Endothelial cell of hepatic sinusoid (primary cell): ENCODE measurements around the gene SESN2.

Experiments used
- in situ Hi-C: cut with HindIII; loops from 2 replicates; pipeline ENCODE4 v1.10.0; 2017; ENCODE audit warnings: low sequenced_read_pairs

The SESN2 gene

GRCh38 chr1:28259252-28259933 lies at the start of gene SESN2:
SESN2 (plus strand) TSS chr1:28259518; CDS start chr1:28259848, 330 bp downstream.
- in situ Hi-C loops = no loop called here

DNA sequence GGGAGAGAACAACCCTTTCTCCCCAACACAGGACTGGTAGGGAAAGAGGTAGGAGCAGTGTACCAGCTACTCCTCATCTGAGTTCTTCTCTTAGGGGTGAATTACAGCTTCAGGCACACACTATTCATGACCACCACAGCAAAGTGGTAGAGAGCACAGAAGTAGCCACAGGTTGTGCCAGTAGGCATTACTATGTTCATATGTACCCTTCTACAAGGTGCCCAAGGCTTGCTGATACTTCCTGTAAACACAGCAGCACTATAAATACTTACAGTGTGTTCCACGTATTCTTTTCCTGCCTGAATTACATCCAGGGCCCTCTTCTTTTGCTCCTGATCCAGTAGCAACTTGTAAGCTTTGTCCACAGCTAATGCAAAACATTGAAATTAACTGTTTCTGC lies 49.6 kb upstream of the SESN2 start:
- in situ Hi-C loops = no loop called here

DNA sequence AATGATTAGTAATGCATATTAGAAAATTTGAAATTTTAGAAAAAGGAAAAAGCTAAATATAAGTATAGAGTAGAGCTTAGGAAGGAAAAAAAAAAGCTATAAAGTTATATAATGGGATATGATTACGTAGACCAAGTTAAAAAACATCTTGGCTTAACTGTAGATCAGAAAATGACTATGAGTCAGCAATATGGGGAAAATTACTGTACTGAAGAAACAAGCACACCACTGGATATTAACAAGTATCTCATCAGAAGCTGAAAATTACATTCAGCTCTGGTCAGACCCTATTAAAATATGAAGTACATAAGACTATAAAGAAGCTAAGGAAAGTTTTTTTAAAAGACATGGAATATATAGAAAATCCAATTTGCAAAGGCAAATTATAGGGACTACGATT lies 46.0 kb upstream of the SESN2 start:
- in situ Hi-C loops = no loop called here

DNA sequence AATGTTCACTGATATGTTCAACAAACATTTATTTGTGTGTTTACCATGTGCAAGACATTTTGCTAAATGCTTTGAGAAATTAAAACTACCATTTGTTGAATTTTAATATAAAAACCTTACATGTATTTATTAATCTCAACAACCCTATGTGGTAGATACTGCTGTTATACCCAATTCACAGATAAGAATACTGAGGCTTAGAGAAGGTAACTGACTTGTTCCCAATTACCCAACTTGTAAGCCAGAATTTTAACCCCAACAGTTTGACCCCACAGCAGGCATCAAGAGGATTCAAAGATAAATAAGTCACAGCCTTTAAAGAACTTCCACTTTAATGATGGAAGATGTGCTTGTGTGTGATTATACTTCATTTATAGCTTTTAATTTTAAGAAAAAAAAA lies 30.2 kb upstream of the SESN2 start:
- in situ Hi-C loops = no loop called here

- in situ Hi-C loops = no loop called here
Measured at GRCh38 chr1:28229996-28230395, 29.3 kb upstream of the SESN2 start.

GRCh38 chr1:28232558-28233263 lies 26.6 kb upstream of the SESN2 start, which contains the start of gene DNAJC8:
DNAJC8 (minus strand) TSS chr1:28233029; CDS start chr1:28232998, 31 bp downstream.
- in situ Hi-C loops = no loop called here

GRCh38 chr1:28233264-28233606 lies 26.1 kb upstream of the SESN2 start:
- in situ Hi-C loops = no loop called here

GRCh38 chr1:28235755-28236655 lies 23.3 kb upstream of the SESN2 start, which contains the start of gene ATP5IF1:
ATP5IF1 (plus strand) TSS chr1:28236124; CDS start chr1:28236184, 60 bp downstream.
- in situ Hi-C loops = no loop called here

DNA sequence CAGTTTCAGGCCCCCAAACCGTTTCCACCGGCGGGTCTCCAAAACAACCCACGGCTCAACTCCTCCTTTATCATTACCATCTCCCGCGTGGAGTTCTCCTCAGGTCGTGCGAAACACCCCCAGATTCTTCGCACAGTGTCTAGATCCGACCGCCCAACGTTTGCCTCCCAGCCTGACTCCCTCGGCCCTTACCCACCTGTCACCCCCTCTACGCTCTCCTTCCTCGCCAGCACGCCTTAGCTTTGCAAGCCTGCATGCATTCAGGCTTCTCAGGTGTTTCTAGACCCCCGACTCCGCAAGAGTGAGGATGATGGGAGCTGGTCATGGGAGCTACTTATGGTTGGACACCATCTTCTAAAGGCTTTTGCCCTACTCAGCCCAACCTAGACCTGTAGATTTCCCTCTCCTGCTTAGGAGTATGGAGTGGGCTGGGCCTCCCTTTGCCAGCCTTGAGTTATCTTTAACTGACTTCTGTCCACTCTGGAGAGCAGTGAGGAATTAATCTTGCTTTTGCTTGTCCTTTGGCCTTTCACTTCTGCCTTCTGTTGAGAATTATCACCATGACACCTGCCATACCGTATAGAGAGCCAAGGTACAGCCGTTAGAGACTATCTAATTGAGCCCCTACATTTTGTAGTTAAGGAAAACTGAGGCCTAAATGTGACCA lies 22.5 kb upstream of the SESN2 start:
- in situ Hi-C loops = no loop called here

DNA sequence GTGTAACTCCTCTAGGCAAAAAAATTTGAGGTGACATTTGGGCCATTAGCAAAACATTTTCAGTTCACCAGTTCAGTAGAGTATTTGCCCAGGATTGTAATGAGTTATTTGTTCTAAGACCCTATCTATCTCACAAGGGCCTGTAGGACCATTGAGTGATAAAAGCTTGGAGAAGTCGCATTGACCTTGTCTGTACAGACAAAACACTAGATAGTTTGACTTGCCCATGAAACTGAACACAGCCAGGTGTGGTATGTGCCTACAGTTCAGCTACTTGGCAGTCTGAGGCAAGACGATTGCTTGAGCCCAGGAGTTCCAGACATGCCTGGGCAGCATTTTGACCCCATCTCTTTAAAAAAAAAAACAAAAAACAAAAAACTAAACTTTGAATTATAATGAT lies 20.3 kb upstream of the SESN2 start:
- in situ Hi-C loops = no loop called here

- in situ Hi-C loops = no loop called here
Measured at GRCh38 chr1:28240024-28240423, 19.3 kb upstream of the SESN2 start.

DNA sequence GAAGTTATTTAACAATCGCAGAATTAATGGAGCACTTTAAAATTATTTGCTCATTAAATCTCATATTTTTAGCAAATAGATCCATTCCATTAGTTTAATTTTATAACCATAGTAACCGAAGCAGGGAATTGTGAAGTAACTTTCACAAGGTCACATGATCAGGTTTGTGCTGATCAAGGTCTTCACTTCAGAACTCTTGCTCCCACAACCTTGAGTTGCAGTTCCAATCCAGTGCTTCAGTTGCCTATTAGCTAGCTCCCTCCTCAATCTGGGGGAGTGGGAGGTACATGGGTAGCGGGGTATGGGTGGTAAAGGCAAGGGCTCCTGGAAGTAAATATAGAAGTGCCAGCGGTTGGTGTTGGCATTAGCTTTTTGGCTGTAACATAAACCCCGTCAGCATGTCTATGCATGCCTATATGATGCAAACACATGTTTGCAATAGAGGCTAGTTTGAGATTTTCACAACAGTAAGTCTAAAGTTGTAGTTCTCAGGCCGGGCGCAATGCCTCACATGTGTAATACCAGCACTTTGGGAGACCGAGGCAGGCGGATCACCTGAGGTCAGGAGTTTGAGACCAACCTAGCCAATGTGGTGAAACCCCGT lies 17.6 kb upstream of the SESN2 start:
- in situ Hi-C loops = no loop called here

DNA sequence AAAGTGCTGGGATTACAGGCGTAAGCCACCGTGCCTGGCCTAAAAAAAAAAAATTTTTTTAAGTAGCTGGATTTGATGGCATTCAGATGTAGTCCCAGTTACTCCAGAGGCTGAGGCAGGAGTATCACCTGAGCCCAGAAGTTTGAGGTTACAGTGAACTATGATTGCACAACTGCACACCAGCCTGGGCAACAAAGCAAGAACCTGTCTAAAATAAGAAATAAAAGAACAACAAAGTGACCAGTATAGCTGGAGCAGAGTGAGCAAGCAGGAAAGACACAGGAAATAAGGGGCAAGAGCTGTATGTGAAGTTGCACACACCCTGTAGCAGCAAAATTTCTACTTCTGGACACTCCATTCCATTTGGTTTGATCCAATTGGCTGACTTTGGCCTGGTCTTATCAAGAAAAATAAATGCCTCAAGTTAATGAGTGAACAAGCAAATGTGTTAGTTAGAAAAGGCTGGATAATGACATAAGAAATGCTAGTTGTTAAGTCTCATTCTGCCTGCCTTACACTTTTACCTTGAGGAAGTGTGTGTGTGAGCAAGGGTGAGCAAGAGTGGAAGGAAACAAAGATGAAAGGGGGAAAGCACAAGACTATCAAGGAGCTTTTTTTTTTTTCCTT lies 15.5 kb upstream of the SESN2 start:
- in situ Hi-C loops = no loop called here

DNA sequence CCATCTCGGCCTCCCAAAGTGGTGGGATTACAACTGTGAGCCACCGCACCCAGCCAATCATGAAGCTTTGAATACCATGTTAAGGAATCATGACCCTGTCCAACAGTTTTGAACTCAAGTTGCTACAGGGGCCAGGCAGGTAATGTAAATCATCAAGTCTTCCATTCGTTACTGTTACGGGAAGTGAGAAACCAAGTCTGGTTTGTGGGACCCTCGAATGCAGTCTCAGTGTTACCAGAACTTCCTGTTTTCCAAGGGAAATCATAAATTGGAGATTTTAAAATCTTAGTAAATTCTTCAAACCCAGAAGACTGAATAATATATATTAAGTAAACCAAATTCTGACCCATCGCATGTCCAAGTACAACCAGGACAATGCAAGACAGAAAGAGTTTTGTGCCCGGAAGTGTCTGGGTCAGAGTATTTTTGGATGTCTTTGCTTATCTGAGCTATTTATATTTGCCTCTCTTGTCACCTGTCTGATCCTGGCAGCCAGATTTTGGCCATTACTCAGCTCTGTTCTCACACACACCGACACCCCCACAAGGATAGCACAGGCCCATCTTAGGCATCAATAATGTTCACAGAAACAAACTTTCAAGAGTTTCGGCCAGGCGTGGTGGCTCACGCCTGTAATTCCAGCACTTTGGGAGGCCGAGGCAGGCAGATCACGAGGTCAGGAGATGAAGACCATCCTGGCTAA lies 14.6 kb upstream of the SESN2 start:
- in situ Hi-C loops = no loop called here

DNA sequence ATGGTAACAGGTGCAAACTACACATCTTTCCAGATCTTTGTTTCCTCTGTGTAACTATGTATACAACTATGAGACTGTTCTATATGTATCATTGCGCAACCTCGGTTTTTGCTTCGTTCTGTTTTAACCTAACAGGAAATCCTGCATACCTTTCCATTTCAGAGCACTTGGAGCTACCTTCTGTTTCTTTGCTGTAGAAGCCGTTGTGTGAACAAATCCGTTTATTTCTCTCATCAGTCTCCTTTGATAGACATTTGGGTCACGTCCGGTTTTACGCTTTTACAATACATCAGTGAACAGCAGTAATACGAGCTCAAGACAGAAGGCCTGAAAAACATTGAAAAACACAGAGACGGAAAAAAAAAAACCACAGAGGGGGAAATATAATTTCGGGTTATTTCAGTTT lies 12.9 kb upstream of the SESN2 start:
- in situ Hi-C loops = no loop called here

DNA sequence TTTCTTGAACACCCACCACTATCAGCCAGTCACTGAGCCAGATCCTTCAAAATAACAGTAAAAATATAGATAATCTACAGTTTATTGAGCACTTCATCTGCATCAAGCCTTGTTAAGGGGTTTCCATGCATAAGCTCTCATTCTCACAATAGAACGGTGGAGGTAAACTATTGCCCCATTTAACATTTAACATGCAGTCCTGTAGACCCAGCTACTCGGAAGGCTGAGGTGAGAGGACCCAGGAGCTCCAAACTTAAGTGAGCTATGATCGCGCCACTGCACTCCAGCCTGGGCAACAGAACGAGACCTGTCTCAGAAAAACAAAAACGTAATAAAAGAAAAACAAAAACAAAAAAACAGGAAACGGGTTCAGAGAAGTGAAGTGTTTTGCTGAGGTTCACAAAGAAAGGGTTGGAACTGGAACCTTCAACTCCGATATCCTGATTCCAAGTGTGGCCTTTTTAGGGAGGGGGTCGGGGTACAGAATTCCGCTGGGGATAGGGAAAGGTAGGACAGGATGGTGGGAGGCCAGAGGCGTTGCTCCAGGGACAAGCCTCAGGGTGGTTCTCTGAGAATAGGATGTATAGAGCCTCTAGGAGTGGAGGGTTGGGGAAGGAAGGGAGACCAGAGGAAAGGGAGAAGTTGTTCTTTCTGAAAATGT lies 11.6 kb upstream of the SESN2 start:
- in situ Hi-C loops = no loop called here

DNA sequence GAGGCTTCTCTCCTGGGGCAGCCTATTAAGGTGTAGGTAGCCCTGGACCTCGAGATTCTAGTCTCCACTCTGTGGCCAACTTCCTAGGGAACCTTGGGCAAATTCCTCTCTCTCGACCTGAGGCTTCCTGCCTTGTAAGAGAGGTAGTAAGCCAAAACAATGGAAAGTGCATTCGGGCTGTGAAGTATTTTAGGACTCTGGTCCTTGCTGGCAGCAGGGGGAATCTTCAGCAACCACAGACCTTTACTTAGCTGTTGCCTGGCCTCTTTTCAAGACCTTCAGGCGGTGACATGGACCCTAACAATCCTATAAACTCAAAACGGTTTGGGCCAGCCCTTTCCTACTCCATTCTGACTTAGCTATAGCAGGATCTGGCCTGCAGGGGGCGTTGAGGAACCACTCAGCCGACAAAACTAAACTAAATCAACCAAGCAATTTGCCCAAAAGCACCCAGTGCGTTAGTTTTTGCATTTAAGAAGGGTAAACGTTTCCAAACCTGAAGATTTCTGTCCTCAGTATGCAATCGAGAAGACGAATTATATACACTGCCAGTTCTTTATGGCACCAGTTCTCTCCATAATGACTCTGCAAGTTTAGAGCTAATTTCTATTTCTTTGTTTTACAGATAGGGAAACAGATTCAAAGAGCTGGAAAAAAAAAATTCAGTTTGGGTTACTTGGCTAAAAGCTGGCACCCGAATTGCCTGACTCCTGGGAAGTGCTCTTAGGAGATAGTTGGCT lies 10.9 kb upstream of the SESN2 start:
- in situ Hi-C loops = no loop called here
